ENCODE measurements around the gene ASMTL. TPM values are rescaled to one million over a fixed set of nuclear protein-coding genes. Genes with fewer than 3 reads are reported as not detected.
"Not testable (repeated sequence)": the region's sequence is repeated elsewhere in the genome, so short reads cannot be mapped to it uniquely, and the experiment has no call there.

ASMTL gene
- total RNA-seq, 2 experiments from 2014 or later = 27.1 to 29.6 TPM

DNA sequence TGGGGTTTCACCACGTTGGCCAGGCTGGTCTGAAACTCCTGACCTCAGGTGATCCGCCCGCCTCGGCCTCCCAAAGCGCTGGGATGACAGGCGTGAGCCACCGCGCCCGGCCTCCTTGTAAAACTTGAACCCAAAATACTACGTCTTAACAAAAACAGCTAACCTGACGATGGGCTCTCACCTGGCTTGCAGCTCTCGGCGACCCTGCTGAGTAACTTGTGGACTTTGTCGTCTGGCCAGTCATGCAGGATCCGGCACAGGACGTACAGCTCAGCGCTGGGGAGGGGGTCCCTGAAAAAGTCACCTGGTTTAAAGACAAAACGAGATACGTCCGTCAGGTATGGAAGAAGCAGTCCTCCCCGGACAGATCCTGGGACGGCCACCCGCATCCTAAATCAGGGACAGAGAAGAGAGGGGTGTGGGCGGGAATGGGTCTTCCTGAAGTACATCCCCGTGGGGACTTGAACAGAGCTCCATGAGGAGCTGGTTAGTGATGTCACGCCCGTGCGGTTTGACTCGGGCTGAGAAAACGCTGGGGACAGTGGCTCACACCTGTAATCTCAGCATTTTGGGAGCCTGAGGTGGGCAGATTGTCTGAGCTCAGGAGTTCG, 40.1 kb downstream of the ASMTL start:
- CTCF ChIA-PET = no interaction called here

DNA sequence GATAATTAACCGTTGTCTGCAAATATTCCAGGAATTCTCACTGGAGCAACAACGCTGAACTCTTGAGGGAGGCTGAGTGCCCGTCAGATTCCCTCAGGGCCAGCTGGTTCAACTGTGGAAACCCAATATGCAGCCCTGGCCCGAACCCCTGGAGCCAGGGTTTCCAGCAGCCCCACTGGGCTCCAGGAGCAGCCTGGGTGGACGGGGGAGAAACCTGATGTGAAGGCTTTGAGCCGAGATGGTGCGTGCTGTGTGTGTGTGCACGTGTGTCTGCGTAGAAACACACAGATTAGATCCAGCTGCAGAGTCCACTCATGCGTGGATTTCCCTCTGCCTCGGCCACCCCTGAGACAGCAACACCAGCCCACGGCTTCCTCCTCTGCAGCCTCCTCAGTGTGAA, 41.4 kb downstream of the ASMTL start:
- ChIA-PET POLR2A (no interaction called here), CTCF (no interaction called here)

More for the DNA sequence above, 40.1 kb downstream of the ASMTL start:
- POLR2A ChIA-PET = no interaction called here

DNA sequence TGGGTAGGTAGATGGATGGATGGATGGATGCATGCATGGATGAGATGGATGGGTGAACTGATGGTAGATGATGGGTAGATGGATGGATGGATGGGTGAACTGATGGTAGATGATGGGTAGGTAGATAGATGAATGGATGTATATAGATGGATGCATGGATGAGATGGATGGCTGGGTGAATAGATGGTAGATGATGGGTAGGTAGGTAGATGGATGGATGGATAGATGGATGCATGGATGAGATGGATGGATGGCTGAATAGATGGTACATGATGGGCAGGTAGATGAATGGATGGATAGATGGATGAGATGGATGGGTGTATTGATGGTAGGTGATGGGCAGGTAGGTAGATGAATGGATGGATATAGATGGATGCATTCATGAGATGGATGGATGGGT, 45.7 kb downstream of the ASMTL start:
- CTCF ChIA-PET = no interaction called here
- POLR2A ChIA-PET = no interaction called here

DNA sequence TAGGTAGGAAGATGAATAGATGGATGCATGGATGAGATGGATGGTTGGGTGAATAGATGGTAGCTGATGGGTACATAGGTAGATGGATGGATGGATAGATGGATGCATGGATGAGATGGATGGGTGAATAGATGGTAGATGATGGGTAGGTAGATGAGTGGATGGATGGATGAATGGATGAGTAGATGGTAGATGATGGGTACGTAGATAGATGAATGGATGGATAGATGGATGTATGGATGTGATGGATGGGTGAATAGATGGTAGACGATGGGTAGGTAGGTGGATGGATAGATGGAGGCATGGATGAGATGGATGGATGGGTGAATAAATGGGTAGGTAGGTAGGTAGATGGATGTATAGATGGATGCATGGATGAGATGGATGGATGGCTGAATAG, 46.9 kb downstream of the ASMTL start:
- CTCF ChIA-PET, POLR2A ChIA-PET: not testable (repeated sequence)

DNA sequence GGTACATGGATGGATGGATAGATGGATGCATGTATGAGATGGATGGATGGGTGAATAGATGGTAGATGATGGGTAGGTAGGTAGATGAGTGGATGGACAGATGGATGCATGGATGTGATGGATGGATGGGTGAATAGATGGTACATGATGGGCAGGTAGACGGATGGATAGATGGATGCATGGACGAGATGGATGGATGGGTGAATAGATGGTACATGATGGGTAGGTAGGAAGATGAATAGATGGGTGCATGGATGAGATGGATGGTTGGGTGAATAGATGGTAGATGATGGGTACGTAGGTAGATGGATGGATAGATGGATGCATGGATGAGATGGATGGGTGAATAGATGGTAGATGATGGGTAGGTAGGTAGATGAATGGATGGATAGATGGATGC, 48.8 kb downstream of the ASMTL start:
- POLR2A ChIA-PET, CTCF ChIA-PET: not testable (repeated sequence)

DNA sequence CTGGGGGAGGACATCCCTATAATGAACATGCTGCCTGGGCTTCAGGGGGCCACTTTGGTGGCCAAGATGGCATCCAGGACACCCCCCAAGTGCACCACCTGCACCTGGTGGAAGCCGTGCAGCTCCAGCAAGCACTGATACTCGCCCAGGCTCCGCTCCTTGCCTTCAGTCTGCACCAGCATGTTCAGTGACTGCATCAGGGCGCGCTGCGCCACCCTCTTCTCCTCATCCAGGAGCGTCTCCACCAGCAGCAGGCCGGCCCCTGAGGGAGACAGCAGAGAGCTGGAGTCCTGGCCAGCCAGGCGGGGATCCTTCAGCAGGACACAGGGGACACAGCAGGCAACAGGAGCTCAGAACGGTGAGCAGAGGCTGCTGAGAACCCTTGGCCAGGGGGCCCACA, 49.5 kb downstream of the ASMTL start:
- CTCF ChIA-PET = no interaction called here

DNA sequence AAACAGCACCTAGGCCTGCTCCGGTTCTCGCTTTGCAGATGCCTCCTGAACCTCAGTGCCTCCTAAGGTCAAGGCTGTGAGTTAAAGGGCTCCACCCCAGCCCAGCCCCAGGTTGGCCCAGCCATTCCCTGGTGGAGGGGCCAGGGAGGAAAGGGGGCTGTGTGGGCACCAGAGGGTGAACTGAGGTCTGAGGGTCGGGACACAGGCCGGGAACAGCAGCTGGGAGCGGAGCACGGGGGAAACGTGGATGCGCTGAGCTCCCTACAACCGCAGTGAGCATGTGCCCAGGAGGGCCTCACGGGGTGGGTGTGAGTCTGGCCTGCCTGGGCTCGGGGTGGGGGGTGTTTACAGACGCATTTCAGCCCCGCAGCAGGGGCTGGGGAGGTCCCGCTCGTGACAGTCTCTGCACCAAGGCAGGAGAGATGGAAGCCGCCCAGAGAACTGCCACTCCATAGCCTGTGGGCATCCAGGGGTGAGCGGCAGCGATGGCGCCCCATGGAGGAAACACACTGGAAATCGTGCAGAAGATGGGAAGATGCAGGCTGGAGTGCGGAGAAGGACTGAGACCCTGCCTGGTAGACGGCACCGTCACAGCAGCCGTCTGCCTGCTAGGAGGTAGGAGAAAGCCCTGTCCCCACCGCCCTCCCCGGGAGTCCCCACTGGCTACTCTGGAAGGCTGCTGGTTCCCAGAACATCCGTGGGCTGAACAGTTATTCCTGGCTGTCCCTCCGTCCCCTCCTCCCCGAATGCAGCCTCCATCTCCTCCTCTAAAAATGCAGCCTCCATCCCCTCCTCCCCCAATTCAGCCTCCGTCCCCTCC, 50.9 kb downstream of the ASMTL start:
- POLR2A ChIA-PET = no interaction called here
- CTCF ChIA-PET = no interaction called here

More for the DNA sequence above, 49.5 kb downstream of the ASMTL start:
- POLR2A ChIA-PET = no interaction called here

DNA sequence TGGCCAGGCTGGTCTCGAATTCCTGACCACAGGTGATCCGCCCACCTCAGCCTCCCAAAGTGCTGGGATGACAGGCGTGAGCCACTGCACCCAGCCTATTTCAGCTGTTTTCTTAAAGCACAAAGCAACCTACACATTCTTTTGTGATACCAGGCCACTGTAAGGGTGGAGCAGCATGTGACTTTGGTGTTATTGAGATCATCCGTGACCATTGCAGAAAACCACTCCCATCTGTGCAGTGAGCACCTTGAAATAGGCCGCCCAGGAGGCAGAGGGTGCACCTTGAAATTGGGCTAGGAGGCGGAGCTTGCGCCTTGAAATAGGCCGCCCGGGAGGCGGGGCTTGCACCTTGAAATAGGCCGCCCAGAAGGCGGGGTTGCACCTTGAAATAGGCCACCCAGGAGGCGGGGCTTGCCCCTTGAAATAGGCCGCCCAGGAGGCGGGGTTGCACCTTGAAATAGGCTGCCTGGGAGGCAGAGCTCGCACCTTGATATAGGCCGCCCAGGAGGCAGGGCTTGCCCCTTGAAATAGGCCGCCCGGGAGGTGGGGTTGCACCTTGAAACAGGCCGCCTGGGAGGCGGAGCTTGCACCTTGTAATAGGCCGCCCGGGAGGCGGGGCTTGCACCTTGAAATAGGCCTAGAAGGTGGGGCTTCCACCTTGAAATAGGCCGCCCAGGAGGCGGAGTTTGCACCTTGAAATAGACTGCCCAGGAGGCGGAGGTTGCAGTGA, 51.8 kb downstream of the ASMTL start:
- ChIA-PET CTCF (no interaction called here), POLR2A (no interaction called here)

DNA sequence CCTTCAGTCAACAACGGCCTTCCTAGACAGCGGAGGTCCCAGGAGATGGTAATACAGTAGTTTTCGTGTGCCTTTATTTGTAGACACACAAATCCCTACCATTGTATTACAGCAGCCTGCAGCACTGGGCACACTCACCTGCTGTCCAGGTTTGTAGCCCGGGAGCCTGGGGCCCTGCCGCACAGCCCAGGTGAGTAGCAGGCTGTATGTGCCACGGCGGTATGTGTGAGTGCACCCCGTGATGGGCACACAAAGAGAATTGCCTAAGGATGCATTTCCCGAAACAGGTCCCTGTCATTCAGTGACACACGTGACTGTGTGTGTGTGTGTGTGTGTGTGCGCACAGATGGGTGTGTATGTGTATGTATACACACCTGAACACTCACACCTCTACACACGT, 52.7 kb downstream of the ASMTL start:
- ChIA-PET CTCF (no interaction called here), POLR2A (no interaction called here)

DNA sequence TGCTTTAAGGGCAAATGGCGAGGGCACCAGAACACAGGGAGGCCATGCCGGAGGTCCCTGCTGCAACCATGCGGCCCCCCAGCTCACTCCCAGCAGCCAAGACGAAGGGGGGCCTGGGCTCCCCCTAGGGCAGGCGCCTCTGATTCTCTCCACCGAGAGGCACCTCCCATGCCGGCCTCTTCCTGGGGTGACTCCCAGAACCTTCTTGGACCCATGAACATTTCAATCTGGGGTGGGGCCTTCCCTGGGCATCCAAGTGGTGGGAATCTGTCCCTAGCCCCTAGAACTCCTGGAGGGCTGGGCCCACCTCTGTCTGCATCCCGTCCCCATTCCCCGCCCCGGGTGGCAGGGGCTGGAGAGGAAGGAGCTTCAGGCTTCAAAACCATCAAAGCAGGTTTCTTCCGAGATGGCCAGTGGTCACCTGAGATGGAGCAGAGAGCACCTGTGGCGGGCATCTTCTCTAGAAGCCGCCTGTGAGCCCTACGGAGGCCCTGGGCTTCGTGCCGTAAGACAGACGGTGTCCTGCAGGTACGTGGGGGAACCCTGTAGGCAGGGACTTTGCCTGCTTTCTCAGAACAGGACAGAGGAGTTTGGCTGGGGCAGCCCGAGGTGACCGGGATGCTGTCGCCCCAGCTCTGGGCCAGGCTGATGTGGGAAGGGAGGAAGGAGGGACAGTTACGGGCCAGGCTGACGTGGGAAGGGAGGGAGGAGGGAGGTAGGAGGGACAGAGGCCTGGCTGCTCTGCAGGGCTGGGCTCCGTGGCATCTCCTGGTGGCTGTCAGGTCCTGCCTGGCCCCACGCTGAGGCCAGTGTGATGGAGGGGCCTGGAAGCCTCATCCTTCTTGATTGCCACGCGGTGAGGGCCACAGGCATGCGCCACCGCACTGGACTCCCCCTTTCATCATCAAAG, 54.0 kb downstream of the ASMTL start:
- ChIA-PET CTCF (no interaction called here), POLR2A (no interaction called here)

DNA sequence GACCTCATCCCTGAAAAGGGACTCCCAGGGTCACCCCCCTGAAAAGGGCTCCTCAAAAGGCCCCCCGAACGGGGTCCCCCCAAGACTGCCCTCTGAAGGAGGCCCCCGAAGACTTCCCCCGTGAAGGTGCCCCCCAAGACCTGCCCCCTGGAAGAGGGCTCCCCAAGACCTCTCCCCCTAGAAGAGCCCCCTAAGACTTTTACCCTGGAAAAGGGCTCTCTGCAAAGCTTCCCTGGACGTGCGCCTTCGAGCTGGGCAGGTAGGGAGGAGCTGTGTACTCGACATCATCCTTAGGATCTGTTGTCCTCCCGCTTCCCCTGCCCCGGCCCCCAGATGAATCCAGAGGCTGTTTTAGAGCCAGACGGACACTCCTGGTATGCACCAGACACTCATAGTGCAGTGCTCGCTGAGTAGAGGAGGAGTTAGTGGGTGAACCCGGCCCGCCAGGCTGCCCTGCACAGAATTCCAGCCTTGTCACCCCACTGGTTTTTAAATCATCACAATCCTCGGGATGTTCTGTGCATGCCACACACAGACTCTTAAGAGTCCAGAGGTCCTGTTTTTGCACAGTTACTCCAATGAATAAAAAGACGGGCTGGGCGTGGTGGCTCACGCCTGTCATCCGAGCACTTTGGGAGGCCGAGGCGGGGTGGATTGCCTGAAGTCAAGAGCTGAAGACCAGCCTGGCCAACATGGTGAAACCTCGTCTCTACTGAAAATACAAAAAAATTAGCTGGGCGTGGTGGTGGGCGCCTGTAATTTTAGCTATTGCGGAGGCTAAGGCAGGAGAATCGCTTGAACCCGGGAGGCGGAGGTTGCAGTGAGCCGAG, 55.1 kb downstream of the ASMTL start:
- POLR2A ChIA-PET = no interaction called here
- CTCF ChIA-PET = no interaction called here

DNA sequence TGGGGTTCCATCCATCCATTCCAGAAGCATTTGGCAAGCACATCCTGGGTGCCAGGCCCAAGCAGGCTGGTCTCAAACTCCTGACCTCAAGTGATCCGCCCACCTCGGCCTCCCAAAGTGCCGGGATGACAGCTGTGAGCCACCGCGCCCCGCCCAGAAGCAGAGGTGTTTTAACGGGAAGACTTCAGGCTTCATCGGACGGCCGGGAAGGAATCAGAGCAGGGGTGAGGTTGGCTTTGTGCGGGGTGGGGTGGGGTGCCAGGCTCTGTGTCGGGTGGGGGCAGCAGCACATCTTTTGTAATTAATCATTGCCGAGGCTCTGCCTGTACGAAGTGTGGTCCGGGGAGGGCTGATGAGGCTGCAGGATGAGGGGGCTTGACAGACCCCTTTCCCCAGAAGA, 55.7 kb downstream of the ASMTL start:
- ChIA-PET CTCF (no interaction called here), POLR2A (no interaction called here)

DNA sequence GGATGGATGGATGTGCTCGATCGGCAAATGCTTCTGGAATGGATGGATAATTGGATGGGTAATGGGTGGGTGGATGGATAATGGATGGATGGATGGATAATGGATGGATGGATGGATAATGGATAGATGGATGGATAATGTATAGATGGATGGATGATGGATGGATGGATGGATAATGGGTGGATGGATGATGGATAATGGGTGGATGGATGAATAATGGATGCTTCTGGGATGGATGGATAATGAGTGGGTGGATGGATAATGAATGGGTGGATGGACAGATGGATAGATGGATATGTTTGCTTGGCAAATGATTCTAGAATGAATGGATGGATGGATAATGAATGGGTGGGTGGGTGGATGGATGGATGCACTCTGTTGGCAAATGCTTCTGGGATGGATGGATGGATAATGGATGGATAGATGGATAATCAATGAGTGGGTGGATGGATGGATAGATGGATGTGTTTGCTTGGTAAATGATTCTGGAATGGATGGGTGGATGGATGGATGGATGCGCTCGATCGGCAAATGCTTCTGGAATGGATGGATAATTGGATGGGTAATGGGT, 57.0 kb downstream of the ASMTL start:
- ChIA-PET POLR2A (no interaction called here), CTCF (no interaction called here)

DNA sequence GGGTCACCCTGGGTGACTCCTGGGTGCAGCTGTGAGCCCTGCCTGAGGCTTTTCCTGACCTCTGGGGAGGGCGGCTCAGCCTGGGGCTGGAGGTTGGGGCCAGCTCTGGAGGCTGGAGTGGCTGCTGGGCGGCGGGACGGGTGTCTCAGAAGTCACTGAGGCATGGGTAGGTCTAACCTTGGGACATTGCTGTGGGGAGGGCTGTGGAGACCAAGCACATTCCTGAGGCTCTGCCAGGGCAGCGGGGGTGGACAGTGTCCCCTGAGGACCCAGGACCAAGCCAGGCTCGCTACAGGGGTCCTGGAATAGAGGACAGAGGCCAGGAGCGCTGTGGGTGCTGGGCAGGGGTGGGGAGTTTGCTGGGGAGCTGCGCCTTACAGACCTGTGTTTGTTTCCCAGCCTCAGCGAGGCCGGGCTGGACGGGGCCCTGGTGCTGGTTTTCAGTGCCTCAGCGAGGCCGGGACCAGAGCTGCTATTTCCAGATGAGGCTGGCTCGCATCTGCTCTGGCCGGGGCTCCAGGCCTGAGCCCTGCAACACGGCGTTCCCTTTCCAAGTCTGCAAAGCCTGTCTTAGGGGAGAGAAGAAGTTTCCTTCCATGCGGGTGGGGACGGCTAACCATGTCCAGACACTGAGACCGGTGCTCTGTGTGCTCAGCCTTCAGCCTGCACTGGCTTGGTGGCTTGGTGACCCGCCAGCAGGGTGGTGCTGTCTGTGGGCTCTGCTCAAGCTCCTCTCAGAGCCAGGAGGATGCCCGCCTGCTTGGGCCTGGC, 57.8 kb downstream of the ASMTL start:
- CTCF ChIA-PET = no interaction called here
- POLR2A ChIA-PET = no interaction called here

DNA sequence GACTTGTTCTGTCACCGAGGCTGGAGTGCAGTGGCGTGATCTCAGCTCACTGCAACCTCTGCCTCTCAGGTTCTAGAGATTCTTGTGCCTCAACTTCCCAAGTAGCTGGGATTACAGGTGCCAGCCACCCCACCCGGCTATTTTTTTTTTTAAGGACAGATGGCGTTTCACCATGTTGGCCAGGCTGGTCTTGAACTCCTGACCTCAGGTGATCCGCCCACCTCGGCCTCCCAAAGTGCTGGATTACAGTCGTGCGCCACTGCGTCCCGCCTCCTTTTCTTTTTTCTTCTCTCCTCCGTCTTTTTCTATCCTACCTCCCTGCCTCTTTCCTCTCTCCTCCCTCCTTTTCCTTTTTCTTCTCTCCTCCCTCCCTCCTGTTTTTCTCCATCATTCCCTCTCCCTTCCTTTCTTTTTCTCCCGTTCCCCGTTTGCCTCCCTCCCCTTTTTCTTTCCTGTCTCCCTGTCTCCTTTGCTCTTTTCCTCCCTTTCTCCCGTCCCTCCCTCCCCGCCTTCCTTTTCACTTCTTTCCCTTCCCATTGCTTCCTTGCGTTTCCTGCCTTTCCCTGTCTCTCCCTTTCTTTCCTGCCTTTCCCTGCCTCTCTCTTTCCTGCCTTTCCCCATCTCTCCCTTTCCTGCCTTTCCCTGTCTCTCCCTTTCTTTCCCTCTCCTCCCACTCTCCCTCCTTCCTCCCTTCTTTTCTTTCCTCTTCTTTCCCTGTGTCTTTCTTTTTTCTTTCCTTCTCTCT, 58.7 kb downstream of the ASMTL start:
- ChIA-PET CTCF (no interaction called here), POLR2A (no interaction called here)

DNA sequence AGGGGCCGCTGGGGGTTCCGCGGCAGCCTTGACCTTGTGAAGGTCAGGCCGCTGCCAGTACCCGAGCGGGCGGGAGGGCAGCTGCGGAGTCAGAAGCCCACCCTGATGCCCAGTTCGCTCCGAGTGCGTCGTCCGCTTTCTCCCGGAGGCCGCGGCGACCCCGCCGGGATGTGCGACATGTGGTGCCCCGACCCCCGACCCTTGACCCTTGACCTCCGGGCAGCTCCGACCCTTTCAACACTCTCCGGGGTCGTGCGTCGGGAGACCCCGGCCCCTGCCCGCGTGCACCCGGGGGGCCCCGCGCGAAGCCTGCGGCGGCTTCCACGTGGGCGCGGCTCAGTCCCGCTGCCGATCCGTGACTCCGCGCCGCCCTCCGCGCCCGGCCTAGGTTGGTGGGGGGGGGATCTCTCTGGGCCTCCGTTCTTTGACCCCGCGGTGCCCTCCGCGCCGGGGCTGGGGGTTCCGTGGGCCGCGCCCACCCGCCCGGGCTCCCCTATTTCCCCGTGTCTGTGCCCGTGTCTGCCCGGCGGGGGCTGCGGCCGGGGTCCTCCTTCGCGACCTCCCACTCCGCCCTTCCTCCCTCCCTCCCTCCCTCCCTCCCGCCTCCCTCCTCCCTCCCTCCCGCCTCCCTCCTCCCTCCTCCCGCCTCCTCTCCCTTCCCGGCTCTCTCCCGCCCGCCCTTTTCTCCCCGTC, 60.2 kb downstream of the ASMTL start:
- CTCF ChIA-PET = no interaction called here
- POLR2A ChIA-PET = no interaction called here

DNA sequence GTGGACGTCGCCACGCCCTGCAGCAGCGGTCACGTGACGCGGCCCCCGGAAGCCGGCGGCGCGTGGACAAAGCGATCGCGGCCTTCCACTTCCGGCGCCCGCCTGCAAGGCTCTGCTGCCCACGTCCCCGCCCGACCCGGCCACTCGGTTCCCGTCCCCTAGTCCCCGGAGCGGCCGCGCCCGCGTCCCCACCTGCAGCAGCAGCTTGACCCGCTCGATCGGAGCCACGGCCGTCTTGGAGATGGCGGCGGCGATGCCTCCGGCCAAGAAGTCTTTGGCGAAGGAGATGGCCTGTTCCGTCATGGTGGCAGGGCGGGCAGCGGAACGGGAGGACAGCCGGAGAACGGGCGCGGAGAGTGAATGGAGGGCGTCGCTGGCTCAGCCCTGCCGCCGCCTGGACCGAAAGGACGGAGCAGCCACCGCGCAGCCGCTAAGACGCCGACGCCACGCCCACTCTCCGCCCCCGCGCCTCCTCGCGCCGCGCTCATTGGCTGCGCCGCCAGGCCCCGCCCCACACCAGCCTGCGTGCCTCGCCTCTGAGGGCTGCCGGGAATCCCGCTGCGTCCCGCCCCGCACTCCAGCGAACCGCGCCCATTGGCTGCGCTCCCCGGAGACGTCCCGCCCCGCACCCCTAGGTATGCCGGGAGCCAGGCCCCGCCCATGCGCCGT, 60.9 kb downstream of the ASMTL start, which contains the start of gene SLC25A6:
TSS of gene SLC25A6 (minus strand) at position 407 of the 669 bp plus-strand sequence. CDS start at position 303, 104 bp downstream.
- ChIA-PET CTCF (no interaction called here), POLR2A (no interaction called here)

Data from activated CD8-positive, alpha-beta memory T cell treated with anti-CD3 and anti-CD28 coated beads for 36 hours (primary cell).